ENCODE results near the gene TRABD2B. TPM values are rescaled to one million over a fixed set of nuclear protein-coding genes. Genes with fewer than 3 reads are reported as not detected.

TRABD2B gene
- total RNA-seq, 1 donor from 2014 or later = 6.7 TPM

GRCh38 chr1:48030696-48031365 is 33.6 kb upstream of the TRABD2B start:
- Mint-ChIP-seq H3K9me3 (no peaks in the 10 kb centered on the region), H3K36me3 (no peaks in the 10 kb centered on the region), H3K4me1 (ENCODE audit: unreplicated experiment) (peaks cover 11% of the 10 kb centered on the region), H3K27ac (no peak overlapping the region), H3K27me3 (peaks cover 34% of the 10 kb centered on the region), H3K4me3 (no peak overlapping the region)
- no peak for DNase-seq (ENCODE audit: extremely low spot score, unreplicated experiment)
- no peak for TF ChIP-seq CTCF (conservative IDR thresholded peaks at IDR 0.05)

GRCh38 chr1:48030211-48030610 is 33.0 kb upstream of the TRABD2B start:
- no peaks in the 10 kb centered on the region for H3K9me3 Mint-ChIP-seq
- TF ChIP-seq CTCF (conservative IDR thresholded peaks at IDR 0.05) = no peak
- DNase-seq (ENCODE audit: extremely low spot score, unreplicated experiment) = no peak
- H3K4me3 Mint-ChIP-seq = no peak overlapping the region
- peaks cover 11% of the 10 kb centered on the region for H3K4me1 Mint-ChIP-seq (ENCODE audit: unreplicated experiment)
- H3K27me3 Mint-ChIP-seq = peaks cover 32% of the 10 kb centered on the region
- H3K27ac Mint-ChIP-seq = no peak overlapping the region
- no peaks in the 10 kb centered on the region for H3K36me3 Mint-ChIP-seq

- Mint-ChIP-seq H3K27ac (no peak overlapping the region), H3K4me3 (no peak overlapping the region), H3K36me3 (no peaks in the 10 kb centered on the region), H3K9me3 (no peaks in the 10 kb centered on the region), H3K4me1 (ENCODE audit: unreplicated experiment) (peaks cover 17% of the 10 kb centered on the region), H3K27me3 (peaks cover 24% of the 10 kb centered on the region)
- DNase-seq (ENCODE audit: extremely low spot score, unreplicated experiment) = peak; percentile 61
- TF ChIP-seq CTCF (conservative IDR thresholded peaks at IDR 0.05) = no peak
These were observed 31.3 kb upstream of the TRABD2B start for GRCh38 chr1:48028218-48029069.

GRCh38 chr1:48027533-48027835 is 30.3 kb upstream of the TRABD2B start:
- TF ChIP-seq CTCF (conservative IDR thresholded peaks at IDR 0.05) = no peak
- H3K9me3 Mint-ChIP-seq = no peaks in the 10 kb centered on the region
- H3K27me3 Mint-ChIP-seq = peaks cover 24% of the 10 kb centered on the region
- H3K4me3 Mint-ChIP-seq = no peak overlapping the region
- DNase-seq (ENCODE audit: extremely low spot score, unreplicated experiment) = no peak
- no peaks in the 10 kb centered on the region for H3K36me3 Mint-ChIP-seq
- H3K4me1 Mint-ChIP-seq (ENCODE audit: unreplicated experiment) = peaks cover 19% of the 10 kb centered on the region
- no peak overlapping the region for H3K27ac Mint-ChIP-seq

- no peak for DNase-seq (ENCODE audit: extremely low spot score, unreplicated experiment)
- no peak for TF ChIP-seq CTCF (conservative IDR thresholded peaks at IDR 0.05)
- Mint-ChIP-seq H3K27me3 (peaks cover 24% of the 10 kb centered on the region), H3K4me3 (no peak overlapping the region), H3K9me3 (no peaks in the 10 kb centered on the region), H3K36me3 (no peaks in the 10 kb centered on the region), H3K27ac (no peak overlapping the region), H3K4me1 (ENCODE audit: unreplicated experiment) (peaks cover 24% of the 10 kb centered on the region)
These were observed 29.7 kb upstream of the TRABD2B start for GRCh38 chr1:48026701-48027532.

Measured in type B pancreatic cell (in vitro differentiated cells).